Neural cell (in vitro differentiated cells): ENCODE measurements around the gene HS6ST3. TPM values are rescaled to one million over a fixed set of nuclear protein-coding genes. Genes with fewer than 3 reads are reported as not detected.
"Not testable (repeated sequence)": the region's sequence is repeated elsewhere in the genome, so short reads cannot be mapped to it uniquely, and the experiment has no call there.

Experiments used
- H2AFZ ChIP-seq: fragments of 200-600, 300-800 bp; sonication (generic), shearing (Covaris generic); 2 replicates; pipeline ENCODE4 v1.6.0; 2014; ENCODE audit warnings: low read depth, mild to moderate bottlenecking, antibody characterized with exemption, low read length, moderate library complexity
- H3F3A ChIP-seq: fragments of 200-600 bp; shearing (Covaris generic); 2 replicates; pipeline ENCODE4 v1.6.1; 2016; ENCODE audit warnings: mild to moderate bottlenecking, moderate library complexity, mixed read lengths, antibody characterized with exemption, low read length; ENCODE audit not compliant: insufficient read depth, poor library complexity, severe bottlenecking
- H3K27ac ChIP-seq: fragments of 200-600, 300-800 bp; sonication (generic), shearing (Covaris generic); 2 replicates; pipeline ENCODE4 v1.5.1; 2014; ENCODE audit warnings: mild to moderate bottlenecking, low read length, moderate library complexity
- H3K27me3 ChIP-seq: fragments of 300-800, 200-600 bp; sonication (generic), shearing (Covaris generic); 2 replicates; pipeline ENCODE4 v1.6.0; 2014; ENCODE audit warnings: mild to moderate bottlenecking, low read depth, low read length, moderate library complexity; ENCODE audit not compliant: insufficient read depth
- H3K36me3 ChIP-seq: fragments of 300-800, 200-600 bp; sonication (generic), shearing (Covaris generic); 2 replicates; pipeline ENCODE4 v1.5.1; 2014; ENCODE audit warnings: mild to moderate bottlenecking, antibody characterized with exemption, low read length, moderate library complexity; ENCODE audit not compliant: insufficient read depth
- H3K4me2 ChIP-seq: fragments of 300-800, 200-600 bp; sonication (generic), shearing (Covaris generic); 2 replicates; pipeline ENCODE4 v1.6.0; 2014; ENCODE audit warnings: mild to moderate bottlenecking, low read length
- H3K4me3 ChIP-seq: fragments of 300-800, 200-600 bp; sonication (generic), shearing (Covaris generic); 2 replicates; pipeline ENCODE4 v1.5.1; 2014; ENCODE audit warnings: mild to moderate bottlenecking, low read length, moderate library complexity
- H3K79me2 ChIP-seq: fragments of 200-600 bp; shearing (Covaris generic); replicated peaks from 2 replicates; pipeline ENCODE4 v1.6.0; 2014; ENCODE audit warnings: mild to moderate bottlenecking, low read length, moderate library complexity; ENCODE audit not compliant: insufficient read depth
- H3K9ac ChIP-seq: fragments of 300-800, 200-600 bp; sonication (generic), shearing (Covaris generic); 2 replicates; pipeline ENCODE4 v1.6.1; 2016; ENCODE audit warnings: mild to moderate bottlenecking, low read length, mixed read lengths
- H3K9me2 ChIP-seq: fragments of 200-600 bp; shearing (Covaris generic); 2 replicates; pipeline ENCODE4 v1.6.1; 2016; ENCODE audit warnings: mild to moderate bottlenecking, low read length, mixed read lengths; ENCODE audit not compliant: insufficient read depth
- H3K9me3 ChIP-seq: fragments of 200-600, 300-800 bp; sonication (generic), shearing (Covaris generic); 2 replicates; pipeline ENCODE4 v1.6.1; 2016; ENCODE audit warnings: mild to moderate bottlenecking, mixed run types, low read length, moderate library complexity, mixed read lengths
- H4K20me1 ChIP-seq: fragments of 200-600 bp; shearing (Covaris generic); 2 replicates; pipeline ENCODE4 v1.6.1; 2016; ENCODE audit warnings: mild to moderate bottlenecking, mixed run types; ENCODE audit not compliant: insufficient read depth
- EP300 ChIP-seq: fragments of 450-650 bp; conservative IDR thresholded peaks from 2 replicates; pipeline ENCODE4 v1.6.1; 2014; ENCODE audit warnings: antibody characterized with exemption, mild to moderate bottlenecking, moderate library complexity; ENCODE audit not compliant: poor library complexity, severe bottlenecking
- EZH2 ChIP-seq: fragments of 200-600, 300-800 bp; shearing (Covaris generic), sonication (generic); IDR thresholded peaks from 2 replicates; pipeline ENCODE4 v1.6.1; 2014; ENCODE audit warnings: antibody characterized with exemption, low read length, borderline replicate concordance, mild to moderate bottlenecking; ENCODE audit not compliant: insufficient read depth, poor library complexity, severe bottlenecking
- MXI1 ChIP-seq: fragments of 450-650 bp; conservative IDR thresholded peaks from 2 replicates; pipeline ENCODE4 v1.6.1; 2014; ENCODE audit warnings: antibody characterized with exemption, mild to moderate bottlenecking; ENCODE audit not compliant: poor library complexity, severe bottlenecking
- POLR2AphosphoS5 ChIP-seq: IDR thresholded peaks from 2 replicates; pipeline ENCODE4 v1.6.1; 2012
- RAD21 ChIP-seq: fragments of 450-650 bp; conservative IDR thresholded peaks from 2 replicates; pipeline ENCODE4 v1.6.1; 2014; ENCODE audit warnings: antibody characterized with exemption, mild to moderate bottlenecking, moderate library complexity
- SMC3 ChIP-seq: fragments of 450-650 bp; conservative IDR thresholded peaks from 2 replicates; pipeline ENCODE4 v1.6.1; 2014; ENCODE audit warnings: antibody characterized with exemption, mild to moderate bottlenecking, moderate library complexity; ENCODE audit not compliant: poor library complexity
- TAF1 ChIP-seq: IDR thresholded peaks from 2 replicates; pipeline ENCODE4 v1.6.1; 2012; ENCODE audit warnings: low read depth
- polyA plus RNA-seq: library from polyadenylated mRNA; depleted of rRNA; stranded (reverse); fragments of >200 nt; gene quantifications from 2 replicates; pipeline ENCODE4 v1.2.3, GENCODE V29; 2014
- TF ChIP-seq, protein P1 (sequence below): fragments of 450-650 bp; IDR thresholded peaks from 2 replicates; pipeline ENCODE4 v1.5.1; 2014; ENCODE audit warnings: antibody characterized with exemption, mild to moderate bottlenecking, moderate library complexity; ENCODE audit not compliant: poor library complexity, severe bottlenecking
- TF ChIP-seq, protein P2 (sequence below): IDR thresholded peaks from 2 replicates; pipeline ENCODE4 v1.6.1; 2012; ENCODE audit warnings: borderline replicate concordance

Gene HS6ST3
- polyA plus RNA-seq, 1 donor from 2014 or later = 10.9 TPM

DNA sequence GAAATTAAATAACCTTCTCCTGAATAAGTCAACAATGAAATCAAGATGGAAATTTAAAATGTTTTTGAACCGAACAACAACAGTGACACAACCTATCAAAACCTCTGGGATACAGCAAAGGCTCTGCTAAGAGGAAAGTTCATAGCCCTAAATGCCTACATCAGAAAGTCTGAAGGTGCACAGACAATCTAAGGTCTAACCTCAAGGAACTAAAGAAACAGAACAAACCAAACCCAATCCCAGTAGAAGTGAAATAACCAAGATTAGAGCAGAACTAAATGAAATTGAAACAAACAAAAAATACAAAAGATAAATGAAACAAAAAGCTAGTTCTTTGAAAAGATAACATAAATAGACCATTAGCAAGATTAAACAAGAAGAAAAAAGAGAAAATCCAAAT lies 45.7 kb upstream of the HS6ST3 start:
- H3K27me3 ChIP-seq = no peaks in the 10 kb centered on the region
- no peaks in the 10 kb centered on the region for H3F3A ChIP-seq
- H3K27ac ChIP-seq = no peak overlapping the region
- H2AFZ ChIP-seq = no peak overlapping the region
- no peaks in the 10 kb centered on the region for H4K20me1 ChIP-seq
- no peak overlapping the region for H3K4me2 ChIP-seq
- H3K4me3 ChIP-seq = no peak overlapping the region
- no peak overlapping the region for H3K9ac ChIP-seq
- H3K36me3 ChIP-seq = no peaks in the 10 kb centered on the region
- peaks cover 4% of the 10 kb centered on the region for H3K79me2 ChIP-seq
- TF ChIP-seq EZH2 = no peak
- no peak for TF ChIP-seq SMC3
- no peak for TF ChIP-seq POLR2AphosphoS5
- TF ChIP-seq, protein P1, sequence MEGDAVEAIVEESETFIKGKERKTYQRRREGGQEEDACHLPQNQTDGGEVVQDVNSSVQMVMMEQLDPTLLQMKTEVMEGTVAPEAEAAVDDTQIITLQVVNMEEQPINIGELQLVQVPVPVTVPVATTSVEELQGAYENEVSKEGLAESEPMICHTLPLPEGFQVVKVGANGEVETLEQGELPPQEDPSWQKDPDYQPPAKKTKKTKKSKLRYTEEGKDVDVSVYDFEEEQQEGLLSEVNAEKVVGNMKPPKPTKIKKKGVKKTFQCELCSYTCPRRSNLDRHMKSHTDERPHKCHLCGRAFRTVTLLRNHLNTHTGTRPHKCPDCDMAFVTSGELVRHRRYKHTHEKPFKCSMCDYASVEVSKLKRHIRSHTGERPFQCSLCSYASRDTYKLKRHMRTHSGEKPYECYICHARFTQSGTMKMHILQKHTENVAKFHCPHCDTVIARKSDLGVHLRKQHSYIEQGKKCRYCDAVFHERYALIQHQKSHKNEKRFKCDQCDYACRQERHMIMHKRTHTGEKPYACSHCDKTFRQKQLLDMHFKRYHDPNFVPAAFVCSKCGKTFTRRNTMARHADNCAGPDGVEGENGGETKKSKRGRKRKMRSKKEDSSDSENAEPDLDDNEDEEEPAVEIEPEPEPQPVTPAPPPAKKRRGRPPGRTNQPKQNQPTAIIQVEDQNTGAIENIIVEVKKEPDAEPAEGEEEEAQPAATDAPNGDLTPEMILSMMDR = no peak
- no peak for TF ChIP-seq TAF1
- no peak for TF ChIP-seq MXI1
- no peak for TF ChIP-seq RAD21
- TF ChIP-seq, protein P2, sequence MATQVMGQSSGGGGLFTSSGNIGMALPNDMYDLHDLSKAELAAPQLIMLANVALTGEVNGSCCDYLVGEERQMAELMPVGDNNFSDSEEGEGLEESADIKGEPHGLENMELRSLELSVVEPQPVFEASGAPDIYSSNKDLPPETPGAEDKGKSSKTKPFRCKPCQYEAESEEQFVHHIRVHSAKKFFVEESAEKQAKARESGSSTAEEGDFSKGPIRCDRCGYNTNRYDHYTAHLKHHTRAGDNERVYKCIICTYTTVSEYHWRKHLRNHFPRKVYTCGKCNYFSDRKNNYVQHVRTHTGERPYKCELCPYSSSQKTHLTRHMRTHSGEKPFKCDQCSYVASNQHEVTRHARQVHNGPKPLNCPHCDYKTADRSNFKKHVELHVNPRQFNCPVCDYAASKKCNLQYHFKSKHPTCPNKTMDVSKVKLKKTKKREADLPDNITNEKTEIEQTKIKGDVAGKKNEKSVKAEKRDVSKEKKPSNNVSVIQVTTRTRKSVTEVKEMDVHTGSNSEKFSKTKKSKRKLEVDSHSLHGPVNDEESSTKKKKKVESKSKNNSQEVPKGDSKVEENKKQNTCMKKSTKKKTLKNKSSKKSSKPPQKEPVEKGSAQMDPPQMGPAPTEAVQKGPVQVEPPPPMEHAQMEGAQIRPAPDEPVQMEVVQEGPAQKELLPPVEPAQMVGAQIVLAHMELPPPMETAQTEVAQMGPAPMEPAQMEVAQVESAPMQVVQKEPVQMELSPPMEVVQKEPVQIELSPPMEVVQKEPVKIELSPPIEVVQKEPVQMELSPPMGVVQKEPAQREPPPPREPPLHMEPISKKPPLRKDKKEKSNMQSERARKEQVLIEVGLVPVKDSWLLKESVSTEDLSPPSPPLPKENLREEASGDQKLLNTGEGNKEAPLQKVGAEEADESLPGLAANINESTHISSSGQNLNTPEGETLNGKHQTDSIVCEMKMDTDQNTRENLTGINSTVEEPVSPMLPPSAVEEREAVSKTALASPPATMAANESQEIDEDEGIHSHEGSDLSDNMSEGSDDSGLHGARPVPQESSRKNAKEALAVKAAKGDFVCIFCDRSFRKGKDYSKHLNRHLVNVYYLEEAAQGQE = no peak
- no peak for TF ChIP-seq EP300
- H3K9me2 ChIP-seq = no peaks in the 10 kb centered on the region
- H3K9me3 ChIP-seq = no peaks in the 10 kb centered on the region

DNA sequence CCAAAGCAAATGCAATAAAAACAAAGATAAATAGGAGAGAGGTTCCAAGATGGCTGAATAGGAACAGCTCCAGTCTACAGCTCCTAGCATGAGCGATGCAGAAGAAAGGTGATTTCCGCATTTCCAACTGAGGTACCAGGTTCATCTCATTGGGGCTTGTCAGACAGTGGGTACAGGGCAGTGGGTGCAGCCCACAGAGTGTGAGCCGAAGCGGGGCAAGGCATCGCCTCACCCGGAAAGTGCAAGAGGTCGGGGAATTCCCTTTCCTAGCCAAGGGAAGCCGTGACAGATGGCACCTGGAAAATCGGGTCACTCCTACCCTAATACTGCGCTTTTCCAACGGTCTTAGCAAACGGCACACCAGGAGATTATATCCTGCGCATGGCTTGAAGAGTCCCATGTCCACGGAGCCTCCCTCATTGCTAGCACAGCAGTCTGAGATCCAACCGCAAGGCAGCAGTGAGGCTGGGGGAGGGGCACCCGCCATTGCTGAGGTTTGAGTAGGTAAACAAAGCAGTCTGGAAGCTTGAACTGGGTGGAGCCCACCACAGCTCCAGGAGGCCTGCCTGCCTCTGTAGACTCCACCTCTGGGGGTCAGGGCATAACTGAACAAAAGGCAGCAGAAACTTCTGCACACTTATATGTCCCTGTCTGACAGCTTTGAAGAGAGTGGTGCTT lies 43.3 kb upstream of the HS6ST3 start:
- not testable (repeated sequence) for H3K4me2 ChIP-seq, H3K4me3 ChIP-seq, H3K79me2 ChIP-seq, H2AFZ ChIP-seq, H3K27ac ChIP-seq, H3K9me2 ChIP-seq, H3K9me3 ChIP-seq, H3K9ac ChIP-seq, H3K27me3 ChIP-seq, H3K36me3 ChIP-seq, H4K20me1 ChIP-seq, H3F3A ChIP-seq

DNA sequence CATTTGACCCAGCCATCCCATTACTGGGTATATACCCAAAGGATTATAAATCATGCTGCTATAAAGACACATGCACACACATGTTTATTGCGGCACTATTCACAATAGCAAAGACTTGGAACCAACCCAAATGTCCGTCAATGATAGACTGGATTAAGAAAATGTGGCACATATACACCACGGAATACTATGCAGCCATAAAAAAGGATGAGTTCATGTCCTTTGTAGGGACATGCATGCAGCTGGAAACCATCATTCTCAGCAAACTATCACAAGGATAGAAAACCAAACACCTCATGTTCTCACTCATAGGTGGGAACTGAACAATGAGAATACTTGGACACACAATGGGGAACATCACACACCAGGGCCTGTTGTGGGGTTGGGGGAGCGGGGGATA lies 39.0 kb upstream of the HS6ST3 start:
- not testable (repeated sequence) for H3K4me3 ChIP-seq, H4K20me1 ChIP-seq, H3K9me3 ChIP-seq, H3K9ac ChIP-seq, H3K27ac ChIP-seq, H3K36me3 ChIP-seq, H2AFZ ChIP-seq, H3K4me2 ChIP-seq, H3F3A ChIP-seq, H3K9me2 ChIP-seq, H3K79me2 ChIP-seq, H3K27me3 ChIP-seq

DNA sequence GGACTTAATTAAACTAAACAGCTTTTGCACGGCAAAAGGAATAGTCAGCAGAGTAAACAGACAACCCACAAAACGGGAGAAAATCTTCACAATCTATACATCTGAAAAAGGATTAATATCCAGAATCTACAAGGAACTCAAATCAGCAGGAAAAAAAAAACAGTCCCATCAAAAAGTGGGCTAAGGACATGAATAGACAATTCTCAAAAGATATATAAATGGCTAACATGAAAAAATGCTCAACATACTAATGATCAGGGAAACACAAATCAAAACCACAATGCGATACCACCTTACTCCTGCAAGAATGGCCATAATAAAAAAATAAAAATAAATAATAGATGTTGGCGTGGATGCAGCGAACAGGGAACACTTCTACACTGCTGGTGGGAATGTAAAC lies 38.4 kb upstream of the HS6ST3 start:
- not testable (repeated sequence) for H3K9me2 ChIP-seq, H3K4me2 ChIP-seq, H3K4me3 ChIP-seq, H4K20me1 ChIP-seq, H2AFZ ChIP-seq, H3K9me3 ChIP-seq, H3K27me3 ChIP-seq, H3F3A ChIP-seq, H3K9ac ChIP-seq, H3K36me3 ChIP-seq, H3K79me2 ChIP-seq, H3K27ac ChIP-seq

DNA sequence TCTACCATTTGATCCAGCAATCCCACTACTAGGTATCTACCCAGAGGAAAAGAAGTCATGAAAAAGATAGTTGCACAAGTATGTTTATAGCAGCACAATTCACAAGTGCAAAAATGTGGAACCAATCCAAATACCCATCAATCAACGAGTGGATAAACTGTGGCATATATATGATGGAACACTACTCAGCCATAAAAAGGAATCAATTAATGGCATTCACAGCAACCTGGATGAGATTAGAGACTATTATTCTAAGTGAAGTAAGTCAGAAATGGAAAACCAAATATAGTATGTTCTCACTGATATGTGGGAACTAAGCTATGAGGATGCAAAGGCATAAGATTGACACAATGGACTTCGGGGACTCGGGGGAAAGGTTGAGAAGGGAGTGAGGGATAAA lies 38.0 kb upstream of the HS6ST3 start:
- peak overlapping the region; percentile 95 for H3K4me3 ChIP-seq
- H3K27me3 ChIP-seq = not testable (repeated sequence)

More for the DNA sequence above, 38.0 kb upstream of the HS6ST3 start:
- H3K27ac ChIP-seq, H3K4me2 ChIP-seq, H3K36me3 ChIP-seq, H3K9ac ChIP-seq, H2AFZ ChIP-seq, H3F3A ChIP-seq, H3K79me2 ChIP-seq, H3K9me2 ChIP-seq, H4K20me1 ChIP-seq, H3K9me3 ChIP-seq: not testable (repeated sequence)
